DOHH2 (cell line): Measurements from ENCODE around the gene SPOUT1.

Source experiments
- EZH2phosphoT487 ChIP-seq: fragments of 200-600 bp; sonication (generic); IDR thresholded peaks from 2 replicates; pipeline ENCODE4 v1.6.1; 2017; ENCODE audit warnings: borderline replicate concordance, mild to moderate bottlenecking, antibody characterized with exemption, low read length, moderate library complexity, mixed read lengths
- TF ChIP-seq, protein P1 (sequence below): fragments of 200-600 bp; sonication (generic); IDR thresholded peaks from one replicate; pipeline ENCODE4 v1.5.1; 2014; ENCODE audit warnings: antibody characterized with exemption, mild to moderate bottlenecking, low read depth, low read length; ENCODE audit not compliant: poor library complexity, severe bottlenecking

DNA sequence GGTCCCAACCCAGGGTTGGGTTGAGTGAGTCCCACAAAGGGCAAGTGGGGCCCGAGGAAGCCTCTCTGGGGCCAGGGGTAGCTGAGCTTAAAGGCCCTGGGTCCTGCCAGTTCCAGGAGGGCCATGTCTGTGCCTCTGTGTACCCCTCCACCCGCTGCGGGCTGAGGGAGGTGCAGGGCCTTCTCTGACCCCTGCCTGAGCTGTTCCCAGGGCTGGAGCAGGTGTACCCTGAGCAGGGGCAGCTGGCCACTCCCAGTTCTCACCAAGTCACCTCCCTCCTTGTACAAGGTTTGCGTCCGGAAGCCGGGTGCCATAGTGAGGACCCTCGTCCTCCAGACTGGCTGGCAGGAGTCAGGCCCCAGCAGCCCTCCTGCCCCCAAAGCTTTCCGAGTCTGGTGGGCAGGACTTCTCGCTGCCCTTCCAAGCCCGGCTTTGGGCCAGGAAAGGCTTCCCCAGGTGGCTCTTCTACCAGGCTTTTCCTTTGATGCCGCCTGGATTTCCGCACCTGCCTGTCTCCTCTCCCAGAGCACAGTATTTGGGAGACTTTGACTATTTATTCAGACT is 20.5 kb downstream of the SPOUT1 start:
- TF ChIP-seq, protein P1, sequence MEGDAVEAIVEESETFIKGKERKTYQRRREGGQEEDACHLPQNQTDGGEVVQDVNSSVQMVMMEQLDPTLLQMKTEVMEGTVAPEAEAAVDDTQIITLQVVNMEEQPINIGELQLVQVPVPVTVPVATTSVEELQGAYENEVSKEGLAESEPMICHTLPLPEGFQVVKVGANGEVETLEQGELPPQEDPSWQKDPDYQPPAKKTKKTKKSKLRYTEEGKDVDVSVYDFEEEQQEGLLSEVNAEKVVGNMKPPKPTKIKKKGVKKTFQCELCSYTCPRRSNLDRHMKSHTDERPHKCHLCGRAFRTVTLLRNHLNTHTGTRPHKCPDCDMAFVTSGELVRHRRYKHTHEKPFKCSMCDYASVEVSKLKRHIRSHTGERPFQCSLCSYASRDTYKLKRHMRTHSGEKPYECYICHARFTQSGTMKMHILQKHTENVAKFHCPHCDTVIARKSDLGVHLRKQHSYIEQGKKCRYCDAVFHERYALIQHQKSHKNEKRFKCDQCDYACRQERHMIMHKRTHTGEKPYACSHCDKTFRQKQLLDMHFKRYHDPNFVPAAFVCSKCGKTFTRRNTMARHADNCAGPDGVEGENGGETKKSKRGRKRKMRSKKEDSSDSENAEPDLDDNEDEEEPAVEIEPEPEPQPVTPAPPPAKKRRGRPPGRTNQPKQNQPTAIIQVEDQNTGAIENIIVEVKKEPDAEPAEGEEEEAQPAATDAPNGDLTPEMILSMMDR = no peak
- TF ChIP-seq EZH2phosphoT487 = no peak
